ENCODE data around the gene ZBTB4. TPM values are rescaled to one million over a fixed set of nuclear protein-coding genes. Genes with fewer than 3 reads are reported as not detected.

The ZBTB4 gene
- total RNA-seq, 3 donors from 2014 or later (not counting 1 experiment from before 2014, with no cell fraction given) = 64.0 to 72.5 (median 68.4) TPM

GRCh38 chr17:7415784-7416183 is 63.6 kb downstream of the ZBTB4 start:
- Mint-ChIP-seq H3K27ac (no peak overlapping the region), H3K4me1 (no peaks in the 10 kb centered on the region), H3K4me3 (no peak overlapping the region), H3K36me3 (no peaks in the 10 kb centered on the region), H3K27me3 (ENCODE audit: low read depth in 2 of 2) (no peaks in the 10 kb centered on the region), H3K9me3 (no peaks in the 10 kb centered on the region)
- no peak for ATAC-seq
- no peak overlapping the region for H3K4me3 ChIP-seq (ENCODE audit: low read length)
- intact Hi-C loops (cut with micrococcal nuclease) = no loop called here
- no peak for DNase-seq
- no peak overlapping the region for H3K27ac ChIP-seq (ENCODE audit: low read length)
- no peaks in the 10 kb centered on the region for H3K4me1 ChIP-seq (ENCODE audit: control insufficient read depth, insufficient read depth, low read length)
- no peaks in the 10 kb centered on the region for H3K9me3 ChIP-seq (ENCODE audit: control insufficient read depth, insufficient read depth, low read length)
- no peaks in the 10 kb centered on the region for H3K36me3 ChIP-seq (ENCODE audit: control insufficient read depth, insufficient read depth, low read length)
- no peaks in the 10 kb centered on the region for H3K27me3 ChIP-seq (ENCODE audit: control insufficient read depth, insufficient read depth, low read length)
- no peak for TF ChIP-seq CTCF (IDR thresholded peaks at IDR 0.05)
- WGBS (ENCODE audit: insufficient coverage) = 91% methylated on average over 23 of the region's 23 CpGs

GRCh38 chr17:7414837-7415236 is 64.6 kb downstream of the ZBTB4 start:
- H3K4me1 Mint-ChIP-seq = no peaks in the 10 kb centered on the region
- Histone ChIP-seq H3K4me3 (ENCODE audit: low read length) (no peak overlapping the region), H3K9me3 (ENCODE audit: control insufficient read depth, insufficient read depth, low read length) (no peaks in the 10 kb centered on the region), H3K27ac (ENCODE audit: low read length) (no peak overlapping the region), H3K27me3 (ENCODE audit: control insufficient read depth, insufficient read depth, low read length) (no peaks in the 10 kb centered on the region), H3K36me3 (ENCODE audit: control insufficient read depth, insufficient read depth, low read length) (no peaks in the 10 kb centered on the region), H3K4me1 (ENCODE audit: control insufficient read depth, insufficient read depth, low read length) (no peaks in the 10 kb centered on the region)
- intact Hi-C loops (cut with micrococcal nuclease) = no loop called here
- no peak overlapping the region for H3K27ac Mint-ChIP-seq
- H3K9me3 Mint-ChIP-seq = no peaks in the 10 kb centered on the region
- H3K27me3 Mint-ChIP-seq (ENCODE audit: low read depth in 2 of 2) = peaks cover 0 to 2% of the 10 kb centered on the region in 2 donors
- ATAC-seq = no peak
- 89% methylated on average over 14 of the region's 14 CpGs for WGBS (ENCODE audit: insufficient coverage)
- H3K36me3 Mint-ChIP-seq = no peaks in the 10 kb centered on the region
- H3K4me3 Mint-ChIP-seq = no peak overlapping the region
- DNase-seq = no peak
- no peak for TF ChIP-seq CTCF (IDR thresholded peaks at IDR 0.05)

- Mint-ChIP-seq H3K27ac (no peak overlapping the region), H3K36me3 (no peaks in the 10 kb centered on the region), H3K4me3 (no peak overlapping the region), H3K4me1 (peaks cover 0 to 4% of the 10 kb centered on the region in 2 donors), H3K27me3 (ENCODE audit: low read depth in 2 of 2) (peaks cover 6 to 11% of the 10 kb centered on the region in 2 donors), H3K9me3 (no peaks in the 10 kb centered on the region)
- 85% methylated on average over 6 of the region's 6 CpGs for WGBS (ENCODE audit: insufficient coverage)
- intact Hi-C loops (cut with micrococcal nuclease) = no loop called here
- no peaks in the 10 kb centered on the region for H3K27me3 ChIP-seq (ENCODE audit: control insufficient read depth, insufficient read depth, low read length)
- DNase-seq = no peak
- H3K4me1 ChIP-seq (ENCODE audit: control insufficient read depth, insufficient read depth, low read length) = peaks cover 3% of the 10 kb centered on the region
- no peak for ATAC-seq
- no peak overlapping the region for H3K27ac ChIP-seq (ENCODE audit: low read length)
- H3K9me3 ChIP-seq (ENCODE audit: control insufficient read depth, insufficient read depth, low read length) = no peaks in the 10 kb centered on the region
- no peak for TF ChIP-seq CTCF (IDR thresholded peaks at IDR 0.05)
- H3K36me3 ChIP-seq (ENCODE audit: control insufficient read depth, insufficient read depth, low read length) = no peaks in the 10 kb centered on the region
- no peak overlapping the region for H3K4me3 ChIP-seq (ENCODE audit: low read length)
Measured at GRCh38 chr17:7413346-7413985, 66.0 kb downstream of the ZBTB4 start.

GRCh38 chr17:7411427-7411750 is 68.0 kb downstream of the ZBTB4 start:
- no peaks in the 10 kb centered on the region for H3K27me3 ChIP-seq (ENCODE audit: control insufficient read depth, insufficient read depth, low read length)
- H3K36me3 ChIP-seq (ENCODE audit: control insufficient read depth, insufficient read depth, low read length) = no peaks in the 10 kb centered on the region
- H3K4me3 ChIP-seq (ENCODE audit: low read length) = no peak overlapping the region
- peaks cover 4% of the 10 kb centered on the region for H3K4me1 ChIP-seq (ENCODE audit: control insufficient read depth, insufficient read depth, low read length)
- H3K4me3 Mint-ChIP-seq = no peak overlapping the region
- peaks cover 6 to 16% of the 10 kb centered on the region in 2 donors for H3K27me3 Mint-ChIP-seq (ENCODE audit: low read depth in 2 of 2)
- no peaks in the 10 kb centered on the region for H3K9me3 Mint-ChIP-seq
- no peaks in the 10 kb centered on the region for H3K9me3 ChIP-seq (ENCODE audit: control insufficient read depth, insufficient read depth, low read length)
- DNase-seq = no peak
- no peak overlapping the region for H3K27ac ChIP-seq (ENCODE audit: low read length)
- H3K36me3 Mint-ChIP-seq = no peaks in the 10 kb centered on the region
- ATAC-seq = no peak
- peaks cover 0 to 12% of the 10 kb centered on the region in 2 donors for H3K4me1 Mint-ChIP-seq
- WGBS (ENCODE audit: insufficient coverage) = 93% methylated on average over 8 of the region's 8 CpGs
- H3K27ac Mint-ChIP-seq = no peak overlapping the region
- TF ChIP-seq CTCF (IDR thresholded peaks at IDR 0.05) = no peak
- intact Hi-C loops (cut with micrococcal nuclease) = no loop called here
